RWPE1 (cell line): ENCODE results near the gene OR13G1.

Source experiments
- CTCF ChIA-PET: fragments of 350-600 bp; sonication (Branson Sonifier 250); formaldehyde crosslinking; extraction: SDS; loops from one replicate; lab custom pipeline; 2021; lab: Yijun Ruan, JAX
- POLR2A ChIA-PET: fragments of 400-600 bp; formaldehyde crosslinking; extraction: SDS; loops from one replicate; lab custom pipeline; 2020; ENCODE audit warnings: antibody characterized with exemption; ENCODE audit not compliant: low non-redundant PET; lab: Yijun Ruan, JAX
- DNase-seq: peaks from one replicate; pipeline ENCODE4 v3.0.0; 2012; ENCODE audit warnings: low spot score
- H3K27ac ChIP-seq: fragments of 450-650 bp; 2 replicates; pipeline ENCODE4 v1.5.1; 2017
- CTCF ChIP-seq: fragments of 450-650 bp; conservative IDR thresholded peaks from 2 replicates; pipeline ENCODE4 v1.5.1; 2017; ENCODE audit warnings: low read depth, mild to moderate bottlenecking

Gene OR13G1

GRCh38 chr1:247680171-247680570 lies 632 bp upstream of the OR13G1 start:
- TF ChIP-seq CTCF, result no peak
- CTCF ChIA-PET, result no interaction called here
- POLR2A ChIA-PET, result no interaction called here
- no peak overlapping the region for H3K27ac ChIP-seq
- DNase-seq, result no peak

- POLR2A ChIA-PET, result no interaction called here
- TF ChIP-seq CTCF, result no peak
- CTCF ChIA-PET, result no interaction called here
- DNase-seq, result no peak
- H3K27ac ChIP-seq, result no peak overlapping the region
Observed at GRCh38 chr1:247669225-247669624, 10.3 kb downstream of the OR13G1 start.

- TF ChIP-seq CTCF, result no peak
- CTCF ChIA-PET, result no interaction called here
- no peak for DNase-seq
- no peak overlapping the region for H3K27ac ChIP-seq
- POLR2A ChIA-PET, result no interaction called here
Observed at GRCh38 chr1:247656221-247656875, 23.2 kb downstream of the OR13G1 start.

GRCh38 chr1:247653040-247653439 lies 26.5 kb downstream of the OR13G1 start:
- CTCF ChIA-PET, result no interaction called here
- DNase-seq, result no peak
- no peak for TF ChIP-seq CTCF
- H3K27ac ChIP-seq, result no peak overlapping the region
- POLR2A ChIA-PET, result no interaction called here

- POLR2A ChIA-PET, result no interaction called here
- H3K27ac ChIP-seq, result no peak overlapping the region
- no peak for TF ChIP-seq CTCF
- CTCF ChIA-PET, result no interaction called here
- DNase-seq, result no peak
Observed at GRCh38 chr1:247647864-247648263, 31.7 kb downstream of the OR13G1 start.

- no peak overlapping the region for H3K27ac ChIP-seq
- TF ChIP-seq CTCF, result no peak
- ChIA-PET POLR2A (no interaction called here), CTCF (no interaction called here)
- DNase-seq, result no peak
Observed at GRCh38 chr1:247646867-247647266, 32.7 kb downstream of the OR13G1 start.
